GM20000 (cell line): Measurements from ENCODE around the gene DCST1.

Source experiments
- DNase-seq: peaks from one replicate; pipeline ENCODE4 v3.0.0; 2012; ENCODE audit warnings: low spot score
- CTCF ChIP-seq: IDR thresholded peaks from 2 replicates; pipeline ENCODE4 v1.5.1; 2012; ENCODE audit warnings: mild to moderate bottlenecking, control low read depth; ENCODE audit errors: extremely low read depth, missing control alignments

Gene DCST1

GRCh38 chr1:155085504-155086127 lies 52.0 kb downstream of the DCST1 start:
- TF ChIP-seq CTCF: no peak
- peak; percentile 58 for DNase-seq

- DNase-seq: peak; percentile 85
- TF ChIP-seq CTCF: peak; percentile 100
These were observed 52.6 kb downstream of the DCST1 start for GRCh38 chr1:155086128-155086741.

GRCh38 chr1:155086856-155087535 lies 53.4 kb downstream of the DCST1 start:
- TF ChIP-seq CTCF: peak; percentile 15

GRCh38 chr1:155091071-155092051 lies 57.7 kb downstream of the DCST1 start:
- peak; percentile 76 for DNase-seq
- peak; percentile 93 for TF ChIP-seq CTCF

More at GRCh38 chr1:155086856-155087535, 53.4 kb downstream of the DCST1 start:
- no peak for DNase-seq

GRCh38 chr1:155092131-155092530 lies 58.5 kb downstream of the DCST1 start:
- TF ChIP-seq CTCF: no peak
- DNase-seq: no peak

- TF ChIP-seq CTCF: no peak
- DNase-seq: no peak
These were observed 59.0 kb downstream of the DCST1 start for GRCh38 chr1:155092641-155093040.
